Keratinocyte (primary cell): ENCODE data around the gene DPYD. TPM values are rescaled to one million over a fixed set of nuclear protein-coding genes. Genes with fewer than 3 reads are reported as not detected.

Experiments
- DNase-seq: peaks from one replicate; pipeline ENCODE4 v3.0.0-alpha.2; 2011; ENCODE audit warnings: low read depth, missing footprints, low spot score
- FAIRE-seq: peaks from 2 replicates; lab custom pipeline; 2011; peaks lifted over from hg19 to GRCh38; lab: Jason Lieb, UNC
- H2AFZ ChIP-seq: 2 replicates; pipeline ENCODE4 v1.6.0; 2012; ENCODE audit warnings: low read length, control low read depth, inconsistent platforms; ENCODE audit not compliant: control insufficient read depth
- H3K27ac ChIP-seq: 2 replicates; pipeline ENCODE4 v1.5.1; 2011; ENCODE audit warnings: low read length; ENCODE audit not compliant: control insufficient read depth, insufficient read depth
- H3K27me3 ChIP-seq: 3 replicates; pipeline ENCODE4 v1.6.0; 2011; ENCODE audit warnings: low read length; ENCODE audit not compliant: control insufficient read depth, insufficient read depth; ENCODE audit errors: extremely low read depth
- H3K36me3 ChIP-seq, 2 experiments: 2 replicates in 1 of 2; 3 replicates in 1 of 2; pipeline ENCODE4 v1.5.1; 2011; ENCODE audit warnings: low read length in 2 of 2, mild to moderate bottlenecking in 1 of 2; ENCODE audit not compliant: control insufficient read depth in 2 of 2, insufficient read depth in 2 of 2; ENCODE audit errors: extremely low read depth in 1 of 2
- H3K4me1 ChIP-seq: 3 replicates; pipeline ENCODE4 v1.5.1; 2011; ENCODE audit warnings: low read length; ENCODE audit not compliant: control insufficient read depth, insufficient read depth; ENCODE audit errors: extremely low read depth
- H3K4me2 ChIP-seq: 3 replicates; pipeline ENCODE4 v1.6.0; 2011; ENCODE audit warnings: low read depth, low read length; ENCODE audit not compliant: control insufficient read depth, insufficient read depth; ENCODE audit errors: extremely low read depth
- H3K4me3 ChIP-seq, 3 experiments: fragments of 200-600 bp in 1 of 3; sonication (generic) in 1 of 3; 2 replicates in 2 of 3; 3 replicates in 1 of 3; pipeline ENCODE4 v1.5.1; 2011 to 2016; ENCODE audit warnings: low read length in 3 of 3, mild to moderate bottlenecking in 3 of 3, control low read depth in 2 of 3, inconsistent platforms in 1 of 3, low read depth in 1 of 3, mixed read lengths in 1 of 3, mixed run types in 1 of 3, moderate library complexity in 1 of 3; ENCODE audit not compliant: control insufficient read depth in 2 of 3, insufficient read depth in 2 of 3; ENCODE audit errors: extremely low read depth in 1 of 3
- H3K79me2 ChIP-seq: 2 replicates; pipeline ENCODE4 v1.6.0; 2012; ENCODE audit warnings: low read length; ENCODE audit not compliant: control insufficient read depth, insufficient read depth
- H3K9ac ChIP-seq: 3 replicates; pipeline ENCODE4 v1.6.0; 2011; ENCODE audit warnings: low read length; ENCODE audit not compliant: control insufficient read depth, insufficient read depth; ENCODE audit errors: extremely low read depth
- H3K9me1 ChIP-seq: 3 replicates; pipeline ENCODE4 v1.6.0; 2011; ENCODE audit warnings: low read length; ENCODE audit not compliant: control insufficient read depth, insufficient read depth; ENCODE audit errors: extremely low read depth
- H3K9me3 ChIP-seq: 2 replicates; pipeline ENCODE4 v1.5.1; 2012; ENCODE audit warnings: low read depth, low read length; ENCODE audit not compliant: control insufficient read depth
- H4K20me1 ChIP-seq: 3 replicates; pipeline ENCODE4 v1.6.0; 2011; ENCODE audit warnings: low read length; ENCODE audit not compliant: control insufficient read depth, insufficient read depth; ENCODE audit errors: extremely low read depth
- CTCF ChIP-seq, 3 experiments: IDR thresholded peaks in 1 of 3; conservative IDR thresholded peaks in 1 of 3; optimal IDR thresholded peaks in 1 of 3; 2 replicates in 2 of 3; 3 replicates in 1 of 3; pipeline versions ENCODE3 to v1.5.1; 2011; ENCODE audit warnings: low read length in 3 of 3, mild to moderate bottlenecking in 3 of 3, moderate library complexity in 2 of 3, control low read depth in 1 of 3, inconsistent platforms in 1 of 3; ENCODE audit not compliant: insufficient read depth in 2 of 3; ENCODE audit errors: extremely low read depth in 1 of 3
- EZH2 ChIP-seq: IDR thresholded peaks from one replicate; pipeline ENCODE4 v1.6.1; 2012; ENCODE audit warnings: inconsistent platforms, mild to moderate bottlenecking, low read length, moderate library complexity
- dilution Hi-C: fragments of 300-500 bp; cut with MboI; formaldehyde crosslinking; loops from one replicate; pipeline ENCODE4 v1.7.0; 2020; ENCODE audit warnings: low sequenced_read_pairs; ENCODE audit not compliant: extremely low pct_ligation_motif_present
- polyA plus RNA-seq, 5 experiments: library from polyadenylated mRNA; depleted of rRNA in 3 of 5; stranded (reverse) in 3 of 5; stranded (forward) in 1 of 5; unstranded in 1 of 5; fragments of >200 nt; gene quantifications; 1 replicate in 1 of 5; 2 replicates in 3 of 5; 3 replicates in 1 of 5; pipeline versions ENCODE4 v1.2.1 to v1.2.3, GENCODE V29; 2011 to 2012; ENCODE audit warnings: missing spikeins in 2 of 5, low read depth in 1 of 5, low replicate concordance in 1 of 5

The DPYD gene
- polyA plus RNA-seq, 1 donor (not counting 4 experiments of a cell fraction or from before 2014, with no cell fraction given): 1.9 TPM

- no peak overlapping the region for H3K4me2 ChIP-seq
- TF ChIP-seq EZH2 (no peak), CTCF (optimal IDR thresholded peaks at IDR 0.05 in 1 of 3, IDR thresholded peaks at IDR 0.05 in 1 of 3, conservative IDR thresholded peaks at IDR 0.05 in 1 of 3; ENCODE audit: extremely low read depth in 1 of 3, insufficient read depth in 2 of 3, low read length in 3 of 3) (no peak)
- DNase-seq (no peak), FAIRE-seq (no peak)
- no peaks in the 10 kb centered on the region for H3K9me3 ChIP-seq
- no peaks in the 10 kb centered on the region for H3K79me2 ChIP-seq
- no peaks in the 10 kb centered on the region for H3K36me3 ChIP-seq
- no peak overlapping the region for H3K27ac ChIP-seq
- H3K4me3 ChIP-seq: no peak overlapping the region
- H3K9ac ChIP-seq: no peak overlapping the region
- no peaks in the 10 kb centered on the region for H3K9me1 ChIP-seq
- H2AFZ ChIP-seq: no peak overlapping the region
- H4K20me1 ChIP-seq: no peaks in the 10 kb centered on the region
- no peaks in the 10 kb centered on the region for H3K4me1 ChIP-seq
- dilution Hi-C loops: no loop called here
- H3K27me3 ChIP-seq: no peaks in the 10 kb centered on the region
Observed at GRCh38 chr1:97877307-97877706, 43.5 kb downstream of the DPYD start.

DNA sequence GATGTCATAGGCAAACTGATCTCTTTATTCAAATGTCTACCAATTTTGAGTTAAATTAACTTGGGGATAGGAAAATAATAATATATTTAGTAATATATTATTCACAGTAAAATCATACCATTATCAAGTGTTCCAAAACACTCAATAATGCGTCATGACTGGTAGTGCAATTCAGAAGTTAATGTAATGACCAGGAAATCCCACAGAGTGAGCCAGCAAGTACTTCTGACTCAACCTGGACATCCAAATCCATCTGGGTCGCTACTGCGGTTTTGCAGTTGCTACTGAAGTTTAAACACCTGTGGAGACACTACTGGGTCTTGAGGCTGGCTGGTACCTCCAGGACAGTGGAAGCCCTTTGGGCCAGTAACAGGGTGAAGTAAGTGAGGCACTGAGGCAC is 44.8 kb downstream of the DPYD start:
- TF ChIP-seq EZH2 (no peak), CTCF (optimal IDR thresholded peaks at IDR 0.05 in 1 of 3, IDR thresholded peaks at IDR 0.05 in 1 of 3, conservative IDR thresholded peaks at IDR 0.05 in 1 of 3; ENCODE audit: extremely low read depth in 1 of 3, insufficient read depth in 2 of 3, low read length in 3 of 3) (no peak)
- DNase-seq (no peak), FAIRE-seq (no peak)
- no peaks in the 10 kb centered on the region for H3K4me1 ChIP-seq
- H3K9me1 ChIP-seq: no peaks in the 10 kb centered on the region
- no peak overlapping the region for H3K27ac ChIP-seq
- H3K36me3 ChIP-seq: no peaks in the 10 kb centered on the region
- H3K27me3 ChIP-seq: no peaks in the 10 kb centered on the region
- dilution Hi-C loops: no loop called here
- no peak overlapping the region for H3K9ac ChIP-seq
- H3K4me3 ChIP-seq: no peak overlapping the region
- no peaks in the 10 kb centered on the region for H4K20me1 ChIP-seq
- no peak overlapping the region for H3K4me2 ChIP-seq
- H3K9me3 ChIP-seq: no peaks in the 10 kb centered on the region
- no peak overlapping the region for H2AFZ ChIP-seq
- H3K79me2 ChIP-seq: no peaks in the 10 kb centered on the region
